Mammary epithelial cell (primary cell): ENCODE measurements around the gene GATA2.

ENCODE experiments used
- CTCF ChIP-seq, 2 donors: IDR thresholded peaks in 1 of 2; conservative IDR thresholded peaks in 1 of 2; 2 replicates each; pipeline ENCODE4 v1.5.1; 2011 to 2012; ENCODE audit warnings: inconsistent platforms in 2 of 2, low read length in 2 of 2, mild to moderate bottlenecking in 2 of 2, control low read depth in 1 of 2, low read depth in 1 of 2; ENCODE audit not compliant: insufficient read depth in 1 of 2; ENCODE audit errors: extremely low read depth in 1 of 2
- EZH2 ChIP-seq: IDR thresholded peaks from 2 replicates; pipeline ENCODE4 v1.6.1; 2012; ENCODE audit warnings: low read length, inconsistent platforms, borderline replicate concordance

GRCh38 chr3:128464188-128464587 lies 28.8 kb downstream of the GATA2 start:
- no peak for TF ChIP-seq CTCF (conservative IDR thresholded peaks at IDR 0.05 in 1 of 2, IDR thresholded peaks at IDR 0.05 in 1 of 2; ENCODE audit: extremely low read depth in 1 of 2, insufficient read depth in 1 of 2, low read depth in 1 of 2, low read length in 2 of 2)
- no peak for TF ChIP-seq EZH2
